Dendritic cell treated with granulocyte-macrophage colony-stimulating factor and Interleukin-4, amounts not matched to agents 40 ng/mL and 50 ng/mL, for 4 days (primary cell): ENCODE data around the gene COCH.
"Not testable (repeated sequence)": the region's sequence is repeated elsewhere in the genome, so short reads cannot be mapped to it uniquely, and the experiment has no call there.

Experiments used
- H3K27ac Mint-ChIP-seq: one replicate; pipeline ENCODE4 v1.8.0; 2022; ENCODE audit warnings: mild to moderate bottlenecking, mixed read lengths
- H3K27me3 Mint-ChIP-seq: one replicate; pipeline ENCODE4 v1.8.0; 2022; ENCODE audit warnings: mild to moderate bottlenecking, mixed read lengths
- H3K36me3 Mint-ChIP-seq: one replicate; pipeline ENCODE4 v1.8.0; 2022; ENCODE audit warnings: low read depth, mixed read lengths
- H3K4me1 Mint-ChIP-seq: one replicate; pipeline ENCODE4 v1.8.0; 2022; ENCODE audit warnings: low read depth, mixed read lengths
- H3K4me3 Mint-ChIP-seq: one replicate; pipeline ENCODE4 v1.8.0; 2022; ENCODE audit warnings: mild to moderate bottlenecking, moderate library complexity, mixed read lengths
- H3K9me3 Mint-ChIP-seq: one replicate; pipeline ENCODE4 v1.8.0; 2022; ENCODE audit warnings: mixed read lengths
- intact Hi-C: fragments of 100-400 bp; cut with micrococcal nuclease; formaldehyde crosslinking; loops from one replicate; pipeline ENCODE4 v1.15.0; 2022

COCH gene

DNA sequence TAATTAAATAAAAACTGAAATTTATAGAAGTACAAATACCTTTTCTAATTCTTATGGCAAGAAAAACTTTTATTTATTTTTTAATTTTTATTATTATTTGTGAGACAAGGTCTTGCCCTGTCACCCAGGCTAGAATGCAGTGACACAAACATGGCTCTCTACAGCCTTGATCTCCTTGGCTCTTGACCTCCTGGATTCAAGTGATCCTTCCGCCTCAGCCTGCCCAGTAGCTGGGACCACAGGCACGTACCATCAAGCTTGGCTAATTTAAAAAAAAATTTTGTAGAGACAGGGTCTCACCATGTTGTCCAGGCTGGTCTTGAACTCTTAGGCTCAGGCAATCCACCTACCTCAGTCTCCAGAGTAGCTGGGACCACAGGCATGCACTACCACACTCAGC, 47.4 kb downstream of the COCH start:
- intact Hi-C loops = no loop called here
- no peaks in the 10 kb centered on the region for H3K9me3 Mint-ChIP-seq
- H3K36me3 Mint-ChIP-seq = peaks cover 45% of the 10 kb centered on the region
- peaks cover 12% of the 10 kb centered on the region for H3K4me1 Mint-ChIP-seq
- no peaks in the 10 kb centered on the region for H3K27me3 Mint-ChIP-seq
- no peak overlapping the region for H3K27ac Mint-ChIP-seq
- no peak overlapping the region for H3K4me3 Mint-ChIP-seq

DNA sequence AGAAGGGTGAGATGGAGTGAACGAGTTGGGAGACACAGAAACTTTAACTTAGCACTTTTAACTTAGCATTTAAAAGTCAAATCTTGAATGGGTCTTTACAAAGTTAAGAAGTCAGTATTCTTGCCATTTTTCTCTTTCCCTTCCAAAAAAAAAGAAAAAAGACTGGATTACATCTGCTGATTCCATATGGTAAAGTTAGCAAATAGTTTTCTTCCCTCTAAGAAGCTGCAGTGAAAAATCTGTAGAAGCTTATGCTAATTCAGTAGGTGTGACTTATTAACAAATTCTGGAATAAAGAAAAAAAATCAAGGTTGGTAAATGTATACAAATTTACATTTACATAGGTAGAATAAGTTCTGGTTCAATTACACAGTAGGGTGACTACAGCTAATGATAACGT, 50.9 kb downstream of the COCH start:
- no peak overlapping the region for H3K4me3 Mint-ChIP-seq
- no peaks in the 10 kb centered on the region for H3K27me3 Mint-ChIP-seq
- no peak overlapping the region for H3K27ac Mint-ChIP-seq
- H3K36me3 Mint-ChIP-seq = peaks cover 36% of the 10 kb centered on the region
- H3K4me1 Mint-ChIP-seq = peaks cover 10% of the 10 kb centered on the region
- H3K9me3 Mint-ChIP-seq = no peaks in the 10 kb centered on the region
- intact Hi-C loops = no loop called here

- H3K27ac Mint-ChIP-seq = no peak overlapping the region
Observed at GRCh38 chr14:30928462-30928861, 54.1 kb downstream of the COCH start.

DNA sequence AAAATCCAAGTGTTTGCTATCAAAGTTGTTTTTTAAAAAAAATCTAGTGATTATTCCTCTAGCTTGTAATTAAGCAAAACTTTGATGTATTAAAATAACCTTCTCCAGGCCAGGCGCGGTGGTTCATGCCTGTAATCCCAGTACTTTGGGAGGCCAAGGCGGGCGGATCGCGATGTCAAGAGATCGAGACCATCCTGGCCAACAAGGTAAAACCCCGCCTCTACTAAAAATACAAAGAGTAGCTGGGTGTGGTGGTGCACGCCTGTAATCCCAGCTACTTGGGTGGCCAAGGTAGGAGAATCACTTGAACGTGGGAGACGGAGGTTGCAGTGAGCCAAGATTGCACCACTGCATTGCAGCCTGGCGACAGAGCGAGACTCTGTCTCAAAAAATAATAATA, 59.6 kb downstream of the COCH start:
- not testable (repeated sequence) for H3K9me3 Mint-ChIP-seq, H3K4me1 Mint-ChIP-seq, H3K27me3 Mint-ChIP-seq, H3K27ac Mint-ChIP-seq, H3K4me3 Mint-ChIP-seq
- H3K36me3 Mint-ChIP-seq = peaks cover 41% of the 10 kb centered on the region
- intact Hi-C loops = loop anchor here (10.0 kb wide), 1 partner anchor 411 kb away; no protein-coding TSS in a partner anchor

More at GRCh38 chr14:30928462-30928861, 54.1 kb downstream of the COCH start:
- Mint-ChIP-seq H3K27me3 (no peaks in the 10 kb centered on the region), H3K9me3 (no peaks in the 10 kb centered on the region), H3K36me3 (peaks cover 23% of the 10 kb centered on the region), H3K4me3 (no peak overlapping the region), H3K4me1 (no peaks in the 10 kb centered on the region)
- intact Hi-C loops = no loop called here

DNA sequence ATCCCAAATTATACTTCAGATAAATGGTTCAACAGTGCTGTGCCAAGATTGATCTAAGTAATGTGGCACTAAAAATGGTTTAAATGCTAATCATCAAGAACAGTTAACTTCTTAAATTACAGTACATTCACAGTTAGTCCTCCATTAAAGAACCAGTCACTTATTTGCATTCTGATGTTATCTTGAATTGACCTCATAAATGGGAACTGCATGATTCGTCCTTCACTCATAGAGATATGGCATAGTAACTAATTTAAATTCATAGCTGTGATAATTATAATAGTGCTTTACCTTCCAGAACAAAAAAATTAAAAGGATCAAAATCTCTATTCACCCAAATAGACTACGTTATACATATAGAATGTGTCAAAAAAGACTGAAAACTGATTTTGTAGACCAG, 61.1 kb downstream of the COCH start:
- intact Hi-C loops = loop anchor here (10.0 kb wide), 1 partner anchor 409 kb away; no protein-coding TSS in a partner anchor
- Mint-ChIP-seq H3K4me1 (no peaks in the 10 kb centered on the region), H3K36me3 (peaks cover 47% of the 10 kb centered on the region), H3K9me3 (no peaks in the 10 kb centered on the region), H3K27me3 (no peaks in the 10 kb centered on the region), H3K4me3 (no peak overlapping the region), H3K27ac (no peak overlapping the region)

DNA sequence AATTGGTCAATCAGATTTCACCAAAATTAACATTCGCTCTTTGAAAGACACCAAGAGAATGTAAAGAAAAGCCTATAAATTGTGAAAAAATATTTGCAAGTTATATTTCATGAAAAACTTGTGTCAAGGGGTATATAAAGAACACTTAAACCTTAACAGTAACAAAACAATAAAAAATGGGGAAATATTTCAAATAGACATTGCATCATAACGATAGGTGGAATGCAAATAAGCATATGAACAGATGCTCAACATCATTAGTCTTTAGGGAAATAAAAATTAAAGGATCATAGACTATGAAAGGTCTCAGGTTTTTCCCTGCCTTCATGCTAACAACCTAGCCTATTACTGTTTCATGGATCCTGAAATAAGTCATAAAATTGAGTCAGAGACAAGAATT, 64.3 kb downstream of the COCH start:
- peaks cover 61% of the 10 kb centered on the region for H3K36me3 Mint-ChIP-seq
- no peaks in the 10 kb centered on the region for H3K9me3 Mint-ChIP-seq
- H3K4me3 Mint-ChIP-seq = no peak overlapping the region
- no peak overlapping the region for H3K27ac Mint-ChIP-seq
- no peaks in the 10 kb centered on the region for H3K27me3 Mint-ChIP-seq
- H3K4me1 Mint-ChIP-seq = no peaks in the 10 kb centered on the region
- intact Hi-C loops = loop anchor here (10.0 kb wide), 1 partner anchor 406 kb away; no protein-coding TSS in a partner anchor
